ENCODE data around the gene HRC.
"Not testable (repeated sequence)": the region's sequence is repeated elsewhere in the genome, so short reads cannot be mapped to it uniquely, and the experiment has no call there.

The HRC gene

GRCh38 chr19:49133621-49134454 lies 21.4 kb downstream of the HRC start:
- DNase-seq: peak; percentile 74

DNA sequence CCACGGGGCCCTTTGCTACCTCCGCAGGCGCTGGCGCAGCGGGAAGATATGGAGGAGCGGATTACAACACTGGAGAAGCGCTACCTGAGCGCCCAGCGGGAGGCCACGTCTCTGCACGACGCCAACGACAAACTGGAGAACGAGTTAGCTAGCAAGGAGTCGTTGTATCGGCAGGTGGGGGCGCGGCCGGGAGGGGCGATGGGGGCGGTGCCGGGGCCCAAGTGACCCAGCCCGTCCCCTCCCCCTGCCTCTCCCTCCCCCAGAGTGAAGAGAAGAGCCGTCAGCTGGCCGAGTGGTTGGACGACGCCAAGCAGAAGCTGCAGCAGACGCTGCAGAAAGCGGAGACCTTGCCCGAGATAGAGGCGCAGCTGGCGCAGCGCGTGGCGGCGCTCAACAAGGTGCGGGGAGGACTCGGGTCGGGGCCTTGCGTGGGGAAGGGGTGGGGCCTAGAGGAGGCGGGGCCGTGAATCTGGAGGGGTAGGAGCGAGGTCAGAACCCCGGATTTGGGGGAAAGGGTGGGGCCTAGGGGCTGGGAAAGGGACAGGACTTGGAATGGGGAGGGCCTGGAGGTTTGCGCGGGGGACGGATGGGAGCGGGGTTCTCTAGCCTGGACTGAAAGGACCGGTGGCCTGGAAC lies 22.1 kb downstream of the HRC start:
- DNase-seq: peak; percentile 69

DNA sequence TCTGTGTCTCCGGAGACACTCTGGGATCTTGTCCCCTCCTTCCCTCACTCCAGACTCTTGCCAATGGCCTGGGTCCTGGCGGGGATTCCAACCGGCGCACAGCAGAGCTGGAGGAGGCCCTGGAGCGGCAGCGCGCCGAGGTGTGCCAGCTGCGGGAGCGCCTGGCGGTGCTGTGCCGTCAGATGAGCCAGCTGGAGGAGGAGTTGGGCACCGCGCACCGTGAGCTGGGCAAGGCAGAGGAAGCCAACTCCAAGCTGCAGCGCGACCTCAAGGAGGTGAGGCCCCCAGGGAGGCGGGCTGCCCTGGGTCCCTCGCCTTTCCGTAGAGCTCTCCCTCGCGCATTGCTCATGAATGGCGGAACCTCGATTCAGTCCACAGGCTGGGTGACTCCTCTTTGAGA lies 24.9 kb downstream of the HRC start:
- no peak for DNase-seq

- no peak for DNase-seq
These were observed 26.0 kb downstream of the HRC start for GRCh38 chr19:49129238-49129583.

GRCh38 chr19:49128545-49129237 lies 26.5 kb downstream of the HRC start:
- no peak for DNase-seq

GRCh38 chr19:49127674-49128544 lies 27.3 kb downstream of the HRC start:
- peak; percentile 93 for DNase-seq

- DNase-seq: not testable (repeated sequence)
These were observed 28.0 kb downstream of the HRC start for GRCh38 chr19:49127225-49127624.

- DNase-seq: no peak
These were observed 28.6 kb downstream of the HRC start for GRCh38 chr19:49126575-49126974.

GRCh38 chr19:49125025-49125731 lies 30.0 kb downstream of the HRC start:
- no peak for DNase-seq

DNA sequence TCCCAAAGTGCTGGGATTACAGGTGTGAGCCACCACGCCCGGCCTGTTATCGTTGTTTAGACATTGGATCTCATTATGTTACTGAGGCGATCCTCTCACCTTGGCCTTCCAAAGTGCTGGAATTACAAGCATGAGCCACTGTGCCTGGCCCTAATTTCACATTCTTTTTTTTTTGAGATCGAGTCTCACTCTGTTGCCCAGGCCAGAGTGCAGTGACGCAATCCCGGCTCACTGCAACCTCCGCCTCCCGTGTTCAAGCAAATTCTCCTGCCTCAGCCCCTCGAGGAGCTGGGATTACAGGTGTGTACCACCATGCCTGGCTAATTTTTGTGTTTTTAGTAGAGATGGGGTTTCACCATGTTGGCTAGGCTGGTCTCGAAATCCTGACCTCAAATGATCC lies 31.9 kb downstream of the HRC start:
- DNase-seq: not testable (repeated sequence)

GRCh38 chr19:49121841-49122240 lies 33.4 kb downstream of the HRC start:
- not testable (repeated sequence) for DNase-seq

DNA sequence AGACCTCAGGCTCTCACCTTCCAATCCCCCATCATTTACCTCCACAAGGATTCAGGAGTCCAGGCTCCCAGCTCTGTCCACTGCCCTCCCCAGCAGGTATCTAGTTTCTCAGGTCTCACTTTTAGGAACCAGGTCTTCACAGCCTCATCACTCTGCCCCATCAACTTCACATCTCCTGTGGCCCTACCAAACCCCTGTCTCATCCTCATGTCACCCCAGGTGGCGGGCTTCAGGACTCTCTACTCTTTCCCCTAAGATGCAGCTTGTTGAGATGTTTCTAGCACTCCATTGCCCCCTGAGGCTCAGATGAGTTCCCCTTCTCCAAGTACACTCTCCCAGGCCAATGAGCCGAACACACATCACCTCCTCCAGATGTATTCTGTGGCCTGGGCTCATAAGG lies 34.3 kb downstream of the HRC start:
- no peak for DNase-seq

DNA sequence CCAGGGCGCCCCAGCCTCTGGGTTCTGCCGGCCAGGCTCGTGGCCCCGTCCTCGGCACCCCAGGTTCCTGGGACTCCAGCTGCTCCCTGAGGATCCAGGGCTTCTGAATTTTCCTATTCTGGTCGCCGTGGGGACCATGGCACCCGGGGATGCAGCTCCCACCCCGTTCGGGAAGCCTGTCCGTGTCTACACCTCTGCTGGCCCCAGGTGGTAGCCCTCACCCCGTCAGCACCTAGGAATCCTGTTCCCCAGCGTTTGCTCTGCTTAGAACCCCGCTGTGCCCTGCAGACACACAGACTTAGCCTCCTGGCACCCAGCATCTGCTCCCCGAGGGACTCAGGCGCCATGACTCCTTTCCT lies 34.9 kb downstream of the HRC start:
- DNase-seq: no peak

DNA sequence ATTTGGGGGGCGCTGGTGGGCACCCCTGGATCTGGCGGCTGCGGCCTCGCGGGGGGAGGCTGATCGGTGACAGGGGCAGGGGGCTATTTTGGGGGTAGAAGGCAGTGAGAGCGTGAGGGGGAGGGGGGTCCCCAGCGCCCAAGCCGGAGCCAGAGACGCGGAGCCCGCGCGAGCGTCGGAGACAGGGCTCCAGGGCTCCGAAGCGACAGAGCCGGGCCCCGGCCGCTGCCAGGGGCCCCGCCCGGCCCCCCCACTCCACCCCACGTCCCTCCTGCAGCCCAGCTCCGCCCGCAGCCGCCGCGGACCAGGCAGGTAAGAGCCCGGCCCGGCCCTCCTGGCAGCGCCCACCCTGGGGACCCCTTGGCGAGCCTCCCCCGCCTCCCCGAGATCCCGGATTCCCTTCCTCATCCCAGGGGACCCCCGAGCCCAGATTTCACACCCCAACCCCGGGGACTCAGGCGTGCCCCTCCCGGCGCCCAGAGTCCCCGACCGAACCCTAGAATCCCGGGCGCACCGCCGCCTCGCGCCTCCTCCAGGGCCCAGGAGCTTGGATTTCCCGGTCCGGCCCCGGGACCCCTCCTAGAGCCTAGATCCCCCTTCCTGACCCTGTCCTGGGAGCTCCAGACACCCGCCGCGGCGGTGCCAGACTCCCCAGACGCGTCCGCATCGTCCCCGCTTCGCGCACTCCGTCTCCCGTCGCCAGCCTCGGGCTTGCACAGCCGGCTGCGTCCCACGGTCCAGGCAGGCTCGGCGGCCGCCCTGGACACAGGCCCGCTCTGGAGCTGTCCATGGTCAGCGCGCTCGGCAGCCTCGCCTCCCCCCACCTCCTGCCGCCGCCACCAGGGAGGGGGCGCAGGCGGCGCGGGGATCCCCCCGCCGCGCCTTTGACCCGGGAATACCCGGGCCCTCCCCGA lies 35.5 kb downstream of the HRC start, which contains the start of gene PPFIA3:
TSS of gene PPFIA3 (plus strand) at position 134 of the 914 bp plus-strand sequence. CDS start 8,330 bp downstream, outside the sequence.
- DNase-seq: no peak

- DNase-seq: peak; percentile 88
These were observed 36.4 kb downstream of the HRC start, which contains the start of gene C19orf73 for GRCh38 chr19:49118565-49119410. TSS of gene C19orf73 (minus strand) at chr19:49119143. CDS start at chr19:49119022, 121 bp downstream.

- DNase-seq: no peak
These were observed 37.3 kb downstream of the HRC start for GRCh38 chr19:49117677-49118564.

DNA sequence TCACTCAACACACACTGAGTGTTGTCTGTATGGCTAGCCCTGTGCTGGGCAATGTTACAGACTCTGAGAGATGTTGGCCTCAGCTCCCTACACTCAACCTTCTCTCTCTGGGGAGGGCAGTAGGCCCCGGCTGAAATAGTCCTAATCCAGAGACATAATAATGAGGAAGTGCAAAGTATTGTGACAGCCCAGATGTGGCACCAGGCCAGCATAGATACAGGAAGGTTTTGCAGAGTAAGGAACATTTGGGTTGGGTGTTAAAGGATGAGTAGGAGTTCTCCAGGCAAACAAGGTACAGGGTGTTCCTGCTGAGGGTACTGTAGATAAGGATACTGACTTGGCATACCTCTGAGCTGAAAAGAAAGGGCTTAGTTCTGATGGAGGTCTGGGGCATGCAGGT lies 38.7 kb downstream of the HRC start:
- no peak for DNase-seq

DNA sequence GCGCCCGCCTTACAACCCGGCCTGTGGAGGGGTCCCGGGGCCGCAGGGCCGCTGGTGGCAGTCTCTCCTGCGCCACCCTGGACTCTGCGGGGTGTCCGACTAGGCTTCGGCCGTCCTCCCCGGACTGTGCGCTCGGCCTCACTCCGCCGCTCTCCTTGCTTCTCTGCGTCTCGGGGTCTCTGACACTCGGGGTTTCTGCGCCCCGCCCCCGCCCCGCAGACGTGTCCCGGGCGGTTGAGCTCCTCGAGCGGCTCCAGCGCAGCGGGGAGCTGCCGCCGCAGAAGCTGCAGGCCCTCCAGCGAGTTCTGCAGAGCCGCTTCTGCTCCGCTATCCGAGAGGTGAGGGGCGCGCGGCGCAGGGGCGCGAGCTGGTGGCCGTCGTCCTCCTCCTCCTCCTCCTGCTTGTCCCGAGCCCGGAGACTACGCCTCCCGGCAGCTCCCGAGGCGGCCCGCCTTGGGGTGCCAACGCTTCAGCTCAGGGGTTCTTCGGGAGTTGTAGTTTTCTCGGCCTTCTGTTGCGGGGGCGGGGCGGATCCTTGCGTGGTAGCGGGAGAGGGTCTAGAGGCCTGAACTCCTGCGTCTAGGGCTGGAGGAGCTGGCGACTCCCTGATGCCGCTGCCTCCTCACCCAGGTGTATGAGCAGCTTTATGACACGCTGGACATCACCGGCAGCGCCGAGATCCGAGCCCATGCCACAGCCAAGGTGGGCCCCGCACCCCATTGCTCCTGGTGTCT lies 40.4 kb downstream of the HRC start:
- DNase-seq: peak; percentile 47

Data from NCI-H1105 (cell line).